ENCODE measurements around the gene CNTNAP5. TPM values are rescaled to one million over a fixed set of nuclear protein-coding genes. Genes with fewer than 3 reads are reported as not detected.

CNTNAP5 gene
- total and polyA plus RNA-seq, 4 donors, result not detected

- H3K27me3 ChIP-seq (ENCODE audit: control insufficient read depth in 4 of 4, insufficient read depth in 4 of 4, low read length in 3 of 4), result peaks cover 0 to 2% (median 0%) of the 10 kb centered on the region in 4 donors
- no peaks in the 10 kb centered on the region for H3K36me3 ChIP-seq (ENCODE audit: control insufficient read depth in 4 of 4, insufficient read depth in 3 of 4, low read depth in 1 of 4, low read length in 3 of 4)
- DNase-seq (ENCODE audit: low spot score), result no peak
- WGBS, result 81% methylated on average over 4 of the region's 4 CpGs
- H3K9me3 ChIP-seq (ENCODE audit: control insufficient read depth in 4 of 4, low read length in 3 of 4), result no peaks in the 10 kb centered on the region
- H3K27ac ChIP-seq (ENCODE audit: low read depth in 1 of 2, low read length in 2 of 2), result no peak overlapping the region
- no peak for TF ChIP-seq ZBTB33 (IDR thresholded peaks at IDR 0.05)
- TF ChIP-seq JUND (IDR thresholded peaks at IDR 0.05), result no peak
- no peak for TF ChIP-seq GABPA (IDR thresholded peaks at IDR 0.05 in 1 of 2, conservative IDR thresholded peaks at IDR 0.05 in 1 of 2)
- no peak for TF ChIP-seq MAX (IDR thresholded peaks at IDR 0.05)
- TF ChIP-seq YY1 (IDR thresholded peaks at IDR 0.05), result no peak
- no peak for TF ChIP-seq CTCF (IDR thresholded peaks at IDR 0.05; ENCODE audit: low read depth, low read length, missing input control)
- TF ChIP-seq NR2F2 (IDR thresholded peaks at IDR 0.05), result no peak
- no peak for TF ChIP-seq HNF4A (conservative IDR thresholded peaks at IDR 0.05)
- no peak for TF ChIP-seq ATF3 (IDR thresholded peaks at IDR 0.05)
- no peaks in the 10 kb centered on the region for H3K4me1 ChIP-seq (ENCODE audit: control insufficient read depth in 4 of 4, insufficient read depth in 4 of 4, low read length in 3 of 4)
- no peak overlapping the region for H3K9ac ChIP-seq (ENCODE audit: low read depth in 1 of 2, low read length in 2 of 2)
- H3K4me3 ChIP-seq (ENCODE audit: low read depth in 1 of 3, low read length in 3 of 3), result no peak overlapping the region
These were observed 14.7 kb downstream of the CNTNAP5 start for GRCh38 chr2:124039762-124040291.

- WGBS, result 57% methylated on average over 2 of the region's 2 CpGs
These were observed 20.8 kb downstream of the CNTNAP5 start for GRCh38 chr2:124045894-124046293.

More at GRCh38 chr2:124045894-124046293, 20.8 kb downstream of the CNTNAP5 start:
- Histone ChIP-seq H3K9me3 (ENCODE audit: control insufficient read depth in 4 of 4, low read length in 3 of 4) (no peaks in the 10 kb centered on the region), H3K27me3 (ENCODE audit: control insufficient read depth in 4 of 4, insufficient read depth in 4 of 4, low read length in 3 of 4) (peaks cover 0 to 5% (median 0%) of the 10 kb centered on the region in 4 donors), H3K4me3 (ENCODE audit: low read depth in 1 of 3, low read length in 3 of 3) (no peak overlapping the region), H3K4me1 (ENCODE audit: control insufficient read depth in 4 of 4, insufficient read depth in 4 of 4, low read length in 3 of 4) (no peaks in the 10 kb centered on the region), H3K36me3 (ENCODE audit: control insufficient read depth in 4 of 4, insufficient read depth in 3 of 4, low read depth in 1 of 4, low read length in 3 of 4) (no peaks in the 10 kb centered on the region), H3K27ac (ENCODE audit: low read depth in 1 of 2, low read length in 2 of 2) (no peak overlapping the region), H3K9ac (ENCODE audit: low read depth in 1 of 2, low read length in 2 of 2) (no peak overlapping the region)
- no peak for DNase-seq (ENCODE audit: low spot score)
- TF ChIP-seq RXRA (IDR thresholded peaks at IDR 0.05) (no peak), FOXA2 (IDR thresholded peaks at IDR 0.05) (no peak), JUND (IDR thresholded peaks at IDR 0.05) (no peak), HNF4A (conservative IDR thresholded peaks at IDR 0.05) (no peak), HNF4G (IDR thresholded peaks at IDR 0.05) (no peak), NR2F2 (IDR thresholded peaks at IDR 0.05) (no peak), REST (IDR thresholded peaks at IDR 0.05) (no peak), GABPA (IDR thresholded peaks at IDR 0.05 in 1 of 2, conservative IDR thresholded peaks at IDR 0.05 in 1 of 2) (no peak)
